ENCODE data around the gene DPH1.
A peak's percentile ranks its signal among the peaks of the same experiment; 100 is the strongest.
"Not testable (repeated sequence)": the region's sequence is repeated elsewhere in the genome, so short reads cannot be mapped to it uniquely, and the experiment has no call there.

Gene DPH1

DNA sequence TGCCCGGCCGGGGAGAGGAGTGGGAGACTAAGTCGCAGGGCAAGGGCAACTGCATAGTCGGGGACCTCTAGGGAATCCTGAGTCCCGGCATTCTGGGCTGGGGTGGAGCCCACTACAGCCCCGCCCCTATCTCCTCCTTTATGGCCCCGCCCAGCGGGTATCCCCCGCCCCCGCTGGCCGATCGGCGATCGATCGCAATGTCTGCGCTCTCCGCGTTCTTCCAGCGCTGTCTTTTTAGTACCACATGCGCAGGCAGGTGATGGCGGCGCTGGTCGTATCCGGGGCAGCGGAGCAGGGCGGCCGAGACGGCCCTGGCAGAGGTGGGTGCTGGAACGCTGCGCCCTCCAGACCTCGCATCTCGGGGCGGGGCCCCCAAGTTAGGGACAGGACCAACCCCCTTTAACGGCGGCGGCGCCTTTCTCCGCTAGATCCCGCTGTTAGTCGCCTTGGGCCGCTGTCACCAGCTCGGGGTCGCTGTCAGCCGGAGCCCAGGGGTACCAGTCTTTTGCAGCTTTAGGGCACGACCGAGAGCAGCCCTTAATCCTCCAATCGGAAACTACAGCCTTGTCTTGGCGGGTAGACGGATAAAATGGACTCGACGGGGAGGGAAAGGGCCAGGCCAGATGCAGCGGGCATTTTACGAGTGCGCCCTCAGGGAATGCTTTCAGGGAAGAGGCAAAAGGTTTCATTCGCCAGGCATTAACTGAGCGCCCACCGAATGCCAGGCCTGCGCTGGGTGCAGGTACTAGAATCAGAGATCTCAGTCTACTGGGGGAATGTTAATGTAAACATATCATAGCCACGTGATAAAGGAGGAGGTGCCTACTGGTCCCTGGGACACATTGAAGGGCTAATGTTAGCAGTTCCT lies at the start of gene DPH1:
Gene DPH1 (plus strand): TSS at position 243 of the 868 bp plus-strand sequence. CDS start 17 bp downstream, at position 260.
- DNase-seq: peak; percentile 92

GRCh38 chr17:1980665-1981250 lies 49.2 kb upstream of the DPH1 start:
- DNase-seq: no peak

GRCh38 chr17:1982793-1983366 lies 47.1 kb upstream of the DPH1 start:
- not testable (repeated sequence) for DNase-seq

GRCh38 chr17:1985093-1985492 lies 44.9 kb upstream of the DPH1 start:
- no peak for DNase-seq

DNA sequence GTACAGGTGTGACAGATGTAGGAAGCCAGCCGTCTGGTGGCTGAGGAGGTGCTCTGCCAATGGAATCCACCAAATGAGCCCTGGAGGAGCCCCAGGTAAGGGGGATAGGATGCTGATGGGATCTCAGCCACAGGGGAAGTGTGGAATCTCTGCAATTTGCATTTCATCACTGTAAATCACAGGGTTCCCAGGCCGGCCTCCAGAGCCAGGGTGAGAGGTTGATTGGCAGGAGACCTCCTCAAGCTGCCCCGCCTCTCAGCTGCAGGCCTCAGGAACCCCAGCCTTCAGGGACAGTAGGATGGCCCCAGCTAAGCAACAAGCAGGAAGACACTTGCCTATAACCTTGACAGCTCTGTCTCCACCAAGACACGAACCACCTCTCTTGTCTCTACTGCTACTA lies 44.3 kb upstream of the DPH1 start:
- DNase-seq: no peak

DNA sequence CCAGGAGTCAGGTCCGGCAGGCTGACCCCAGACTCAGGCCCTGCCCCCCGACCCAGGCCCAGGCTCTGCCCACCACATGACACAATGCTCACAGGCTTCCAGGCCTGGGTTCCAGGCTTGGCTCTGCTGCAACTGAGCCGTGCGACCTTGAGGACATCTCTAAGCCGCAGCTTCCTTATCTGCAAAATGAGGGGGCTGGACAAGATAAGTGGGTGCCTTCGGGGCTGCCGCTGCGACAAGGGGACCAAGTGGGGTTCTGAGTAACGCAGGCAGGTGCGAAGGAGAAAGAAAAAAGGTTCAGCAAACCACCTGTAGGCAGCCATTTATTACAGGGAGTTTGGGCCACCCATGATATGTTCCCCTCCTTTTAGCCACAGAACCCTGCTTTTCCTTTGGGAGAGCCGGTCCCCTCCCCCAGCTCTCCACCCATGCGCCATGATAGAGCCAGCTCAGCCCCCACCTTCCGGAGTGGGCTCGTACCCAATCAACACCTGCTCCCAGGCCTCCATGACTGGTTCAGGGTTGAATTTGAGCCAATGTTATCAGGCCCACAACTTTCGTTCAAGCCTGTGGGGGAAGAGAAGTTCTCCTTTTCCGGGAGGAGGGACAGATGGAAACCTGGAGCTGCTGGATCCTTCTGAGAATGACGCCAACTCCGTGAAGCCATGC lies 43.0 kb upstream of the DPH1 start:
- DNase-seq: no peak

DNA sequence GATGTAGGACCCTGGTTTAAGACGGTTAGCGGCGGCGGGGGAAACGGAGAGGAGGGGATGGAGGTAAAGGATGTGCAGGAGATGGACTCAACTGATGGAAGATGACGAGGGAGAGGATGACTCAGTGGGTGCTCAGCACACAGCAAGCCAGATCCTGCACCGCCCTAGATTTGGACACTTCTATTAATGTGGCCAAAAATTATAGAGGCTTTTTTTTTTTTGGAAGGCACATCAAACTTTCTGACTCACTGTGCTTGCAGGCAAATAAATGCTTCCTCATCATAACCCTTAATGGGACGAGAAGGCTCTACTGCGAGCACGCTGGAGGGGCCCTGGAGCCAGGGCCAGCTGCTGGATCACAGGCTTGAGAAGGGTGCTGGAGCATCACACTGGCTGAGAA lies 40.8 kb upstream of the DPH1 start:
- no peak for DNase-seq

- DNase-seq: no peak
These were observed 37.4 kb upstream of the DPH1 start for GRCh38 chr17:1992541-1992940.

DNA sequence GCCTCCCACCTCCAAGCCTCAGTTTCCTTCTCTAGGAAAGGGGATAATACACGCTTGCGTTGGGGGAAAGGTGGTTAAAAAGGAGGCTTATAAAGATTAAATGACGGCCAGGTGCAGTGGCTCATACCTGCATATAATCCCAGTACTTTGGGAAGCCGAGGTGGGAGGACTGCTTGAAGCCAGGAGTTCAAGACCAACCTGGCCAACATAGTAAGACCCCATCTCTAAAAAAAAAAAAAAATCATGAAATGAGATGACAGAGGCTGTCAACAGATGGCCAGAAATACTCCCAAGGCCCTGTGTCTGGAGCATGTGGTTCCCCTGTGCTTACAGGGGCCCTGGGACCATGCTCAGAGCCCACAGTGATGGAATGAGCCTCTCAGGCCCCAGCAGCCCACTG lies 35.2 kb upstream of the DPH1 start:
- no peak for DNase-seq

GRCh38 chr17:1995321-1995892 lies 34.5 kb upstream of the DPH1 start:
- DNase-seq: no peak

GRCh38 chr17:1995907-1996799 lies 33.8 kb upstream of the DPH1 start:
- no peak for DNase-seq

- no peak for DNase-seq
These were observed 33.1 kb upstream of the DPH1 start for GRCh38 chr17:1996800-1997288.

DNA sequence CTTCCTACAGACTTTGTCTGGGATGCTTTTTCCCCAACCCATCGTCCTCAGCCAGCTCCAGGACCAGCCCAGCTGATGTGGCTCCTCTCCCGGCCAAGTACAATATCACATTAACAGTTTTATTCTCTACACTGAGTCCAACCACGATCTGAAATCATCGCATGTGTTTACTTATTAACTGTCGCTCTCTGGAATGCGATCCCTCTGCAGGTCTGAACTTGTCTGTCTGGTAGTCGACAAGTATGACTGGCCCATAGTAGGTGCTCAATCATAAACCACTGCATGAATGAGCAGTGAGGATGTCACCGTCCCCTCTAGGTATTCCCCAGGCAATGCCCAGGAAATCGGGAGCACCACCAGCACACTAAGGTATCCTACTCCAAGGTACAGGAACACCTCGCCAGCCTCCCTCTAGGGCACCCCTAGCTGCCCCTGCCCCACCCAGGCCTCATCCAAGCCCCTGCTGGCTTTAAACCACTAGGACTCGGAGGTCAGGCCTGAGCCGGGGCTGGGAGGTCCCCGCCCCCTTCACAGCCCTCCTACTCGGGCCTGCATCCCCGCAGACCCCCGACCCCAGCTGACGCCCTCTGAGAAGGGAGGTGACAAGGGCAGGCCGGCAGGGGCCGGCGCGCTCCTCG lies 32.5 kb upstream of the DPH1 start:
- no peak for DNase-seq

- DNase-seq: no peak
These were observed 31.8 kb upstream of the DPH1 start for GRCh38 chr17:1997927-1998742.

DNA sequence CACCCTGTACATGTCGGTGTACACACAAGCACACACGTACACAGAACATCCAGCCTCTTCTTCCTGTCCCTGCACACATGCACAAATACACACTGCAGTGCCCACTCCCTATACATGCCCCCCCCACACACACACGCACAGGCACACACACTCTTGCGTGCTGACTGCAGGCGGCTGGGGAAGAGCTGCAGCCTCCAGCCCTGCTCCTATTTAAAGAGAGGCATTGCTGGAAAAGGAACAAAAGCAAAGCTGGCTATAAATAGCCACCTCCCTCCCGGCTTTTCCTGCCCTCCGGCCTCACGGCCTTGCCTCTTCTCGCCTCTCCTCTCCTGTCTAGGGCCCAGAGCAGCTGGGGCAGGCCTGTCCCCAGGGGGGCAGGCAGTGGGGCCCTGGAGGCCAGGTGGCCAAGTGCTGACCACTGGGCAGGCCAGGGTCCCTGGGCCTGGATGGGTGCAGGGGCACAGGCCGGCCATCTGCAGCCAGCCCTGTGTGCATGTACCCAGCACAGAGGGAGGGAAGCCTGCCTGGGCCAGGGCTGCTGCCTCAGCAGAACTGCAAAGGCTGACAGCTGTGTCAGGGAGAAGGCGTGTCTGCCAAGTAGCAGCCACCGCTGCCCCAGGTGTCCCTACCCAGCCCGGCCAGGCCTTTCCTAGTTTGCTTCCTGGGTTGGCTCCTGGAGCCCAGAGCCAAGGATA lies 30.2 kb upstream of the DPH1 start:
- no peak for DNase-seq

GRCh38 chr17:2002767-2003329 lies 27.1 kb upstream of the DPH1 start:
- DNase-seq: no peak

DNA sequence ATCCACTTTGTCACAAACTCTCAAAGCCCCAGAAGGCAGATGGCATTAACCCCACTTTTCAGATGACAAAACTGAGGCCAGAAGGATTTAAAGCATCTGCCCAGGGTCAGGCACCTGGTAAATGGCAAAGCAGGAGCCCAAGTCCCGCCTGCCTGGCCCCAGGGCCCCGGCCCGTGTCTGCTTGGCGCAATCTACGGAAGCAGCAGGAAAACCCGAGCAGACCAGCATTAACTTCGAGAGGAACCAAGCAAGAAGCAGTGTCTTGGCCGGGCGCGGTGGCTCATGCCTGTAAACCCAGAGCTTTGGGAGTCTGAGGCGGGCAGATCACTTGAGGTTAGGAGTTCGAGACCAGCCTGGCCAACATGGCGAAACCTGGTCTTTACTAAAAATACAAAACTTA lies 26.4 kb upstream of the DPH1 start:
- no peak for DNase-seq

DNA sequence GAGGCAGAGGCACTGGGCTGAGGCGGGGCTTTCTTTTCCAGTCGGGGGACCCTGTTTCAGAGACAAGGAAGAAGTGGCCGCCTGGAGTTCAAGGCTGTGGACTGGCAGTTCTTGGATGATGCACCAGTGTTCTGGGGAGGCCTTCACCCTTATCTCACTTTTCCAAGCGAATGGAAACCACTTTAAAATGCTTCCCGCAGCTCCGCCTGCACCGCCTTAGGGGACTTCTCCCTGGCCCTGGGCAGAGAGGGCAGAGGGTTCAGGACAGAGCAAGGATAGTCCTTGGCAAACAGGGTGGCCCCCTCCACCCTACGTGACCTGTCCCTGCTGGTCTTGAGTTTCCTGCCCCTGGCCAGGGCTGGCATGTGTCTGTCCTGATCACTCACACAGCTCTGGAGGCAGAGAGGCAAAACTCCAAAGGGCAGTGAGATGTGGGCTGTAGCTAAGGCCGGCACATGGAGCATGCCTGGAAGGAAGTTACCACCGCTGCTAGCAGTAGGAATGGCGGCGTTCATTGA lies 25.5 kb upstream of the DPH1 start:
- DNase-seq: no peak
